ENCODE results near the gene MSI2. TPM values are rescaled to one million over a fixed set of nuclear protein-coding genes. Genes with fewer than 3 reads are reported as not detected.

The MSI2 gene
- total RNA-seq, 1 donor from 2014 or later = 31.3 TPM

GRCh38 chr17:57445772-57446472 lies 189.6 kb downstream of the MSI2 start:
- H3K36me3 ChIP-seq = no peaks in the 10 kb centered on the region
- H3K4me3 ChIP-seq = no peak overlapping the region
- H3K4me1 ChIP-seq = peaks cover 7% of the 10 kb centered on the region
- intact Hi-C loops (cut with DNase I) = no loop called here
- no peak for TF ChIP-seq CTCF (IDR thresholded peaks at IDR 0.05)
- no peaks in the 10 kb centered on the region for H3K9me3 ChIP-seq
- ATAC-seq (no peak), DNase-seq (no peak)
- H3K27me3 ChIP-seq = no peaks in the 10 kb centered on the region
- H3K27ac ChIP-seq = no peak overlapping the region

GRCh38 chr17:57447357-57447989 lies 191.2 kb downstream of the MSI2 start:
- ATAC-seq = no peak
- intact Hi-C loops (cut with DNase I) = no loop called here
- Histone ChIP-seq H3K4me1 (peaks cover under 1% of the 10 kb centered on the region), H3K27me3 (no peaks in the 10 kb centered on the region), H3K9me3 (no peaks in the 10 kb centered on the region), H3K36me3 (no peaks in the 10 kb centered on the region), H3K4me3 (no peak overlapping the region), H3K27ac (no peak overlapping the region)
- DNase-seq = no peak
- no peak for TF ChIP-seq CTCF (IDR thresholded peaks at IDR 0.05)

- DNase-seq = no peak
- H3K36me3 ChIP-seq = no peaks in the 10 kb centered on the region
- no peaks in the 10 kb centered on the region for H3K4me1 ChIP-seq
- intact Hi-C loops (cut with DNase I) = no loop called here
- no peak overlapping the region for H3K4me3 ChIP-seq
- TF ChIP-seq CTCF (IDR thresholded peaks at IDR 0.05) = no peak
- H3K27me3 ChIP-seq = no peaks in the 10 kb centered on the region
- no peaks in the 10 kb centered on the region for H3K9me3 ChIP-seq
- no peak overlapping the region for H3K27ac ChIP-seq
- ATAC-seq = no peak
Measured at GRCh38 chr17:57447990-57448758, 191.9 kb downstream of the MSI2 start.

- Histone ChIP-seq H3K4me1 (no peaks in the 10 kb centered on the region), H3K27me3 (no peaks in the 10 kb centered on the region), H3K4me3 (no peak overlapping the region), H3K36me3 (no peaks in the 10 kb centered on the region), H3K27ac (no peak overlapping the region), H3K9me3 (no peaks in the 10 kb centered on the region)
- DNase-seq (no peak), ATAC-seq (no peak)
- TF ChIP-seq CTCF (IDR thresholded peaks at IDR 0.05) = no peak
- intact Hi-C loops (cut with DNase I) = no loop called here
Measured at GRCh38 chr17:57448759-57449283, 192.5 kb downstream of the MSI2 start.

GRCh38 chr17:57451191-57451590 lies 194.9 kb downstream of the MSI2 start:
- no peaks in the 10 kb centered on the region for H3K9me3 ChIP-seq
- no peak overlapping the region for H3K27ac ChIP-seq
- H3K4me3 ChIP-seq = no peak overlapping the region
- H3K4me1 ChIP-seq = peaks cover 3% of the 10 kb centered on the region
- DNase-seq (no peak), ATAC-seq (no peak)
- no peaks in the 10 kb centered on the region for H3K27me3 ChIP-seq
- intact Hi-C loops (cut with DNase I) = no loop called here
- H3K36me3 ChIP-seq = no peaks in the 10 kb centered on the region
- TF ChIP-seq CTCF (IDR thresholded peaks at IDR 0.05) = no peak

Measured in upper lobe of right lung (tissue), 1 donor.